ENCODE data around the gene DSC3.

DNA sequence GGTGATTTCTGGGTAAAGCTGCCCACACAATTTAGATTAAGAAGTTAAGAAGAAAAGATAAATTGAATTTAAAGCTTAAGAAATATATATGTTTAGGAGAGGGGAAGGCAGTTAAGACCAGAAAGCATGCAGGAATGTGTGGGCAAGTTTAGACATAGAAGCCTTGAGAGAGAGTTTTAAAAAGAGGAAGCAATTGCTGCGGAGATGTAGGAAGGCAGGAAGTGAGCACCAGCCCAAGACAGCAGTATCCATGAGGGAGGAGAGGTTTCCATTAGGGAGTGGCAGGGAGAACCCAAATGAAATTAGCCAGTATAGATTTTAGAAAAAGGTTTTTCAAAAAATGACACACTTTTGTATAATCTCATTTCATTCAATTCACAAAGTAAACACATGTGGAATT, 35.3 kb upstream of the DSC3 start:
- TF ChIP-seq, protein P1, sequence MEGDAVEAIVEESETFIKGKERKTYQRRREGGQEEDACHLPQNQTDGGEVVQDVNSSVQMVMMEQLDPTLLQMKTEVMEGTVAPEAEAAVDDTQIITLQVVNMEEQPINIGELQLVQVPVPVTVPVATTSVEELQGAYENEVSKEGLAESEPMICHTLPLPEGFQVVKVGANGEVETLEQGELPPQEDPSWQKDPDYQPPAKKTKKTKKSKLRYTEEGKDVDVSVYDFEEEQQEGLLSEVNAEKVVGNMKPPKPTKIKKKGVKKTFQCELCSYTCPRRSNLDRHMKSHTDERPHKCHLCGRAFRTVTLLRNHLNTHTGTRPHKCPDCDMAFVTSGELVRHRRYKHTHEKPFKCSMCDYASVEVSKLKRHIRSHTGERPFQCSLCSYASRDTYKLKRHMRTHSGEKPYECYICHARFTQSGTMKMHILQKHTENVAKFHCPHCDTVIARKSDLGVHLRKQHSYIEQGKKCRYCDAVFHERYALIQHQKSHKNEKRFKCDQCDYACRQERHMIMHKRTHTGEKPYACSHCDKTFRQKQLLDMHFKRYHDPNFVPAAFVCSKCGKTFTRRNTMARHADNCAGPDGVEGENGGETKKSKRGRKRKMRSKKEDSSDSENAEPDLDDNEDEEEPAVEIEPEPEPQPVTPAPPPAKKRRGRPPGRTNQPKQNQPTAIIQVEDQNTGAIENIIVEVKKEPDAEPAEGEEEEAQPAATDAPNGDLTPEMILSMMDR (IDR thresholded peaks at IDR 0.05; ENCODE audit: insufficient read depth, low read length, poor library complexity, severe bottlenecking), result no peak
- no peak for TF ChIP-seq EZH2phosphoT487 (conservative IDR thresholded peaks at IDR 0.05; ENCODE audit: low read length)
